Fibroblast of peridontal ligament (primary cell): ENCODE data around the gene APC.
A peak's percentile ranks its signal among the peaks of the same experiment; 100 is the strongest.
"Not testable (repeated sequence)": the region's sequence is repeated elsewhere in the genome, so short reads cannot be mapped to it uniquely, and the experiment has no call there.

Experiments
- DNase-seq: peaks from one replicate; pipeline ENCODE4 v3.0.0-alpha.2; 2010; ENCODE audit errors: extremely low read depth

Gene APC

DNA sequence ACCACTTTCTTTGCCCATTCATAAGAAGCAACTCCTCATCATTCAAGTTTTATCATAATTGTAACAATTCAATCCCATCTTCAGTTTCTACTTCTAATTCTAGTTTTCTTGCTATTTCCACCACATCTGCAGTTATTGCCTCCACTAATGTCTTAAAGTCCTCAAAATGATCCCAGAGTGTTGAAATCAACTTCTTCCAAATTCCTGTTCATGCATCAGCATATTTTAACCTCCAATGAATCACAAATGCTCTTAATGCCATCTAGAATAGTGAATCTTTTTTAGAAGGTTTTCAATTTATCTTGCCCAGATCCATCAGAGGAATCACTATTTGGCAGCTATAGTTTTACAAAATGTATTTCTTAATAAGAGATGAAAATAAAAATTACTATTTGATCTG, 120.2 kb downstream of the APC start:
- peak; percentile 25 for DNase-seq

DNA sequence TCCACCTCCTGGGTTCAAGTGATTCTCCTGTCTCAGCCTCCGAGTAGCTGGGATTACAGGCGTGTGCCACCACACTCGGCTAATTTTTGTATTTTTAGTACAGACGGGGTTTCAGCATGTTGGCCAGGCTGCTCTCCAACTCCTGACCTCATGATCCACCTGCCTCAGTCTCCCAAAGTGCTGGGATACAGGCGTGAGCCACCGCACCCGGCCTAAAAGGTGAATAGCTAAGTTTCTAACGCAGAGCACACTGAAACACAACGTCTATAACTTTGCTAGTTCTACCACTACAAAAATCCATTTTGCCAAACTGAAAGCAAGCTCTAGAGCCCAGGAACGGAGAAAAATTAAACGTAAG, 122.9 kb downstream of the APC start:
- not testable (repeated sequence) for DNase-seq

DNA sequence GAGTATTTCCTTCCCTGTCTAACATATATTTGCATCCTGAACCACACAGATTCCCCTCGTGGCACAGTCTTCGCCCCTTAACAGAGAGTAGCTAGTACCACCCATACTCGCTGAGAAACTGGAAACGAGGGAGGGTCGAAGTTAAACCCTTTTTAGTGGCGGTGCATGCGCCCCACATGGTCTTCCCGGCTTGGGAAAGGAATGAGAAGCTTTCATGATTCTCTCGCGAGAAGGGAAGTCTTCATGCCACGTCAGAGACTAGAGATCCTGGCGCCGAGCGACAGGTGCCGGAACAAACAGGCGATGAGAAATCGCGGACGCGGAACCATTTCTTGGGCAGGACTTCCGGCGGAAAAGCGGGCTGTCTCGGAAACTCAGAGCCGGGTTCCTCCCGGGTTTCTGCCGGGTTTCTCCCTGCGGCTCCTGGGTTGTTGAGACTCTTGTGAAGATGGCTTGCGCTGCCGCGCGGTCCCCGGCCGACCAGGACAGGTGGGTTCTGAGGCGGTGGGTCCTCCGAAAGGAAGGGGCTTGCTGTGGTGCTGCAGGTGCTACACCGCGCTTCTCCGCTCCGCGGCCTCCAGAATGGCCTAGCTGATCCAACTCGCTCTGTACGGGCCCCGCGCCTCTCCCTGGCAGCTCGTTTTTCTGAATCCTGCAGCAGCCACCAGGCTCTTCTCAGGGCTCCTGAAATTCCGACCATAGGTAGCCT, 123.4 kb downstream of the APC start, which contains the start of gene SRP19:
Gene SRP19, plus strand, starts transcription at position 359 of the 709 bp plus-strand sequence. Its CDS starts 90 bp downstream, at position 449.
- peak; percentile 98 for DNase-seq

DNA sequence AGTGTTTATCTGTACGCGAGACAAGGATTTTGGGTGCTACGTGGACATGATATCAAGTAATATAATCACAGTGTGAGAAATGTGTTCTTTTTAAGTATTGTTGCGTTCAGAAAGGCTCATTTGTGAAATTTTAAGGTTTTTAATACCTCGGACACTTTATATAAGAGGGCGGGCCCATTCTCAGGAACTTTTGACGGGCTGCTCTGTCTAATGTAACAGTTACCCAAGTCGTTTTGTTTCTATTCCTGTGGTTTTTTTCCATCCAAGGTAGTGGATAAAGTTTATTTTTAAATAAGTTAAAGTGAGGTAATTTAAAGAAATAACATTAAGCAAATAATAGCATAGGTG, 123.9 kb downstream of the APC start:
- no peak for DNase-seq

DNA sequence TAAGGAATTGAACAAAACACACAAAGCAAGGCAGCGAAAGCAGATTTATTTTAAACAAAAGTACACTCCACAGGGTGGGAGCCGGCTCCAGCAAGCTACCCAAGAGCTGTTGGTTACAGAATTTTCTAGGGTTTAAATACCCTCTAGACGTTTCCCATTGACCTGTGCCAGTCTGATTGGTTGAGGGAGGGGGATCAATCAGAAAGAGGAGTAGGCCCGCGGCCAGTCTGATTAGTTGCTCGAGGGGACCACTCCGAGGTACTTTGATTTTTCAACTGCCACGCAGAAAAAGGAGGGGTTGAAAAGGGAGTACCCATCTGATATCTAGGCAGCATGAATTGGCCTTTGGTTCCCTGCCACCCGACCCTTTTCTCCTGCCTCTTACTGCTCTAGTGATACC, 124.4 kb downstream of the APC start:
- no peak for DNase-seq

DNA sequence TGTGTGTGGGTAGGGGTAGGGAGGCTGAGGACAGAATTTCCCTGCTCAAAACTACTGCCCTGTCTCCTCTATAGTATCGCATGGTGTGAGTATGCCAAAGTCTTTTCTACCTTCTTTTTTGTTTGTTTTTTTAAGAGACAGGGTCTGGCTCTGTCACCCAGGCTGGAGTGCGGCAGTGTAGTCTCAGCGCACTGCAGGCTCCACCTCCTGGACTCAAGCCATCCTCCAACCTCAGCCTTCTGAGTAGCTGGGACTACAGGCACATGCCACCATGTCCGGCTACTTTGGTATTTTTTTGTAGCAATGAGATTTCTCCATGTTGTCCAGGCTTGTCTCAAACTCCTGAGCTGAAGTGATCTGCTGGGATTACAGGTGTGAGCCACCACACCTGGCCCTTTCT, 125.9 kb downstream of the APC start:
- DNase-seq: no peak

DNA sequence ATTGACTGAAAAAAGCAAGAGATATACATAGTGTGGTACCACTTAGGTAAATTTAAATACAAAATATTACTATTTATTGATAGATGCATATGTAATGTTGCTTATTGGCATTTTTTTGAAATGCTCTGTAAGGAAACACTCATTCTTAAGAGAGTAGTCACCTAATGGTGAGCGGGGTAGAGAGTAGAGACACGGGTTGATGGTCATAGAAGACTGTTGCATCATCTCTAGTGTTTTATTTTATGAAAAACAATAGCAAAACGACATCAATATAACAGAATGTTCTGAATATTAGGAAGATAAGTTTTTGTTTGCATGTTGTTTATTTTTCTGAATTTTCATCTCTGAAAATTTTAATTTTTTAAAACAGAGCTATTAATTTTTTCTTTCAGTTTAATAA, 127.4 kb downstream of the APC start:
- no peak for DNase-seq

DNA sequence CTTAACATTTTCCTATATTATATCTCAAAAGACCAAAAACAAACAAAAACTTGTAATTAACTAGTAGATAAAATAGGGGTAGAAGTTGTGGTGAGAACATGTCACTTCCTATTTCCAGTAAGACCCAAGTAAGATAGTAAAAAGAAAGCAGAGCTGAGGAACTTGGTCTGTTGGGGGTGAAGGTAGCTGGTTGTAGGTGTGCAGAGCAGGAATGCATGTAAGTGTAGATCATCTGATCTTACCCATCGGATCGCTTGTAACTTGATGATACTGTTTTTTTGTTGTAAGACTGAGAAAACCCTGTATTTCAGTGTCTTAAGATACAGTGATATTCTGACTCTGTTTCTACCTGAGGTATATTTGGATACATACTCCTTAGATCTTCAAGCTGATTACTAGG, 129.1 kb downstream of the APC start:
- DNase-seq: no peak

DNA sequence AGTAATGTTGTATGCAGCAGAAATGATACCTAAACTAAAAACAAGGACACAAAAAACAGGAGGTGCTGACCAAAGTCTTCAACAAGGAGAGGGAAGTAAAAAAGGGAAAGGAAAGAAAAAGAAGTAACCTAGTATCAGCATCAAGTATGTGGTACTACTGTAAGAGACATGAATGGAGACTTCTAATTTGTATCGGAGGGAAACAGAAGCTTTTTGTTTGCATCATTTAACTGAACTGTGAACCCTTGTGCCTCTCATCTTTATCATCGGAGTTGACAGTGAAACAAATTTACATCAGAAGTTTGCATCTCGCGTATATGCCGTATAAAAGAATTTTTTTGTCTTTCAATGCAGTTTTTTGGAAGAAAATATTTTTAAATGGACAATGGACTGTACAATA, 129.7 kb downstream of the APC start:
- no peak for DNase-seq

DNA sequence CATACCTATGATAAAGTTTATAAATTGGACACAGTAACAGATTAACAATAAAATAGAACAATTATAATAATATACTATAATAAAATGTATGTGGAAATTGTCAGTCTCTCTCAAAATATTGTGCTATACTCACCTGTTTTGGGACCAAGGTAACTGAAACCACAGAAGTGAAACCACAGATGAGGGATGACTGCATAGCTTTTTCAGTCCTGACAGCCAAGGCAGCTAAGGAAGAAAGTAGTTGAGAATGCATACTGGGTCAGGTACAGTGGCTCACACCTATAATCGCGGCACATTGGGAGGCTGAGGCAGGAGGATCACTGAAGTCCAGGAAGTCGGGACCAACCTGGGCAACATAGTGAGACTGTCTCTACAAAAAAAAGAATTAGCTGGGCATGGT, 132.3 kb downstream of the APC start:
- no peak for DNase-seq

DNA sequence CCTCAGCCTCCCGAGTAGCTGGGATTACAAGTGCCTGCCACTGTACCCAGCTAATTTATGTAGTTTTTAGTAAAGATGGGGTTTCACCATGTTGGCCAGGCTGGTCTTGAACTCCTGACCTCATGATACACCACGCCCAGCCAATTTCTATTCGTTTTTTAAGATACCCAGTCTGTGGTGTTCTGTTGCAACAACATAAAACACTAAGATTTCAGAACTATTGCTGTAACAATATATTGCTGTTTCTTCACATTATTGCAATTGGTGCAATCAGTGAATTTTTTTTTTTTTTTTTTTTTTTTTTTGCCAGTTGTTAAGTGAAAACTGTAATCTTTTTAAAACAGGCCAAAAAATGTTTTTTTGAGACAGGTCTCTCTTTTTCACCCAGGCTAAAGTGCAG, 133.3 kb downstream of the APC start:
- peak; percentile 46 for DNase-seq

DNA sequence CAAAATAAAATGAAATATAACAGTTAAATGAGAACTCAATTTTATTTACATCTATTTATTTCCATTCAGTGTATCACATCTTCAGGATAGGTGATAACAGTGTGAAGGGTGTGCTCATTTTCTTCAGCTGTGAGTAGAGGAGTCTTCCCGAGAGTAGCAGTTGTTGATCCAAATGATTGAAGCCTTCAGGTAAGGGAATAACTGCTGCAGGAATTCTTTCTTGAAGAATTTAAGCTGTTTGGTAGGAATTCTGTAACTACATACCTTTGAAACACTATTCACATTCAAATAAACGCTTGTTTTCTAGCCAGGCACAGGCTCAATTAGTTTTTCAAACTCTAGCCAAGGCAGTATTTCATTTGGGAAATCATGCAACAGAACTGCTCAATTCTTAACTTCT, 138.7 kb downstream of the APC start:
- DNase-seq: no peak

DNA sequence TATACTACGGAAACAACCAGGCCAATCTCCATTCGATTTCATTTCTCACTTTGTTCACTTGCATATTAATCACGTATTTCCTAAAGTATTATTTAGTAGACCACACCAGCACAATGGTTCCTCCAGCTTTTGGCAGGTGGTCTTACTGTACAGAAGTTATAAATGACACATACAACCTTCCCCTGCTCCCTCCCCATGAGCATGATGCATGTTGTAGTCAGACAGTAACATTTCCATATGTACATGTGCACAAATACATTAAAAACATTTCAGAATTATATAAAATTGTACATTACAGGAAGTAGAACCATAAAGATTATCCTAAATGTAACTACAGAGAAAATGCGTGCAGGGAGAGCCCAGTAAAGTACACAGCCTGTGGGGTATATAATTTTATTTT, 140.4 kb downstream of the APC start:
- no peak for DNase-seq

DNA sequence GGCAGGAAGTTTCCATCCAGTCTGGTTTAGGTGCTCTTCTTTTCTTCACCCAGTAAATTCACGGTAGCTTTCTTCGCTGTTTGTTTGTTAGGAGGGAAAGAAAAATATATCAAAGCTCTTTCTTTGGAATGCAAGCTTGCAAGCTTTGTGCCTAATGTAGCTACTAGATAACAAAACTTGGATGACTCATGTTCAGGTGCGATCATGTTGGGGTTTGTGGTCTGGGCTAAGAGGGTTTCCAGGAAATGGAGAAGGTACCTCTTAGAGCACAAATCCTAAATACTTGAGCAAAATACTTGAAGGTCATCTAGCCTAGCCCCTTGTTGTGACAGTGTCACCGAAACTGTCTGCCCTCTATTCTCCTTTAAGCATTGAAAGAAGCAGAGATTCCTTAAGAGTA, 141.1 kb downstream of the APC start:
- no peak for DNase-seq

DNA sequence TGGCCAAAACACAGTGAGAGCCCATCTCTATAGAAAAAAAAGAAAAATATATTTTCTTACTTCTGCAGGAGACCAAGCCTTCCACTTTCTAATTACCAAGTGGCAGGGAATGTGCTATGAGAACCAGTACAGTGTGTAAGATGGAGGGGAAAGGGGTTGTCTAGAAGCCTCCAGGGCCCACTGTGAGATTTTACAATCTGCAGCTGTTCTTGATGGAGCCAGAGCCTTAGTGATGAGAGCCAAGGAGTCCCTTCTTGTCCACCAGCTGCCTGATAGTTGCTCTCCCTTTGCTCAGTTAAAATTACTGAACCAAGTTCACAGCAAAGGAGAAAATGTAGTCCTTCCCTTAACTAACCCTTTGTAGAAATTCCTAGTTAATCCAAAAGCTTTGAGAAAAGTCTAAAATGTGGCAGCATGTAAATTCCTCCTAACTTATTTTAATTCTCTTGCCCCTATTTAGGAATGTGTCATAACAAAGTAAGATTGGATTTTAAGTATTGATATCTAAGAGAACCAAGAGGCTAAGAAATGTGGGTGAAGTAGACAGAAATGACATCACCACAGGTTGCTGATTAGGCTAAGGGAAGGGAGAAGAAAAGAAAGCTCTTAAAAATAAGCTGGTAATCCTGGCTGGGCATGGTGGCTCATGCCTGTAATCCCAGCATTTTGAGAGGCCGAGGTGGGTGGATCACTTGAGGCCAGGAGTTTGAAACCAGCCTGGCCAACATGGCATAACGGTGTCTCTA, 142.7 kb downstream of the APC start:
- no peak for DNase-seq

DNA sequence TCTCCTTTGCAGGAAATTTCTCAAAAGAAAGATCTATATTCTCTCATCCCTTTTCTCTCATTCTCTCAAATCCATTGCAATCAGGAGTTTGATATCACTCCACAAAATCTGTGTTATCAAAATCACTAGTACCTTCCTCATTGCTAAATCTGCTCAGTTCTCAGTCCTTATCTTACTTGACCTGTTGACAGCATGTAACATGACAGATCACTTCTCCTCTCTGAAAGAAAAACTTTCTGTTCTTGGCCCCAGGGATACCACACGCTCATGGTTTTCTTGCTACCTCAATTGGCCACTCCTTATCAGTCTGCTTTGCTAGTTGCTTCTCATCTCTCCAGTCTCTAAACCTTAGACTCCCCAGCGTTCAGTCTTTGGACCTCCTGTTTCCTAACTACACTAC, 145.5 kb downstream of the APC start:
- no peak for DNase-seq

DNA sequence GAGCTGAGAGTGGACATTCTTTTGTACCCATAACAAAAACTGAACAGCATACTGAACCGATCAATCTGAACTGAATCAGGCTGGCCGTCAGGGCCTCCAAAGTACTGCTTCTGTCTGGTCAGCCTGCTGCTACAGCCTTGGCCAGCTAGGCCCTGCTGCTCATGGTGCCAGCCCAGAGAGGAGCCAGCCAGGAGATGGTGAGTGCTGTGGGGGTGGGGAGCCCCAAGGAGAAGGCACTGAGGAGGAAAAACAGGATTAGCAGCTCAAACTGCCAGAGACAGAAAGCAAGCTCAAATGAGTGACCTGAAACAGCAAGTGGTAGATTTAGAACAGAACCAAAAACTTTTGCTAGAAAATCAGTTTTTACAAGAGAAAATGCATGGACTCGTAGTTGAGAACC, 147.3 kb downstream of the APC start:
- DNase-seq: no peak

DNA sequence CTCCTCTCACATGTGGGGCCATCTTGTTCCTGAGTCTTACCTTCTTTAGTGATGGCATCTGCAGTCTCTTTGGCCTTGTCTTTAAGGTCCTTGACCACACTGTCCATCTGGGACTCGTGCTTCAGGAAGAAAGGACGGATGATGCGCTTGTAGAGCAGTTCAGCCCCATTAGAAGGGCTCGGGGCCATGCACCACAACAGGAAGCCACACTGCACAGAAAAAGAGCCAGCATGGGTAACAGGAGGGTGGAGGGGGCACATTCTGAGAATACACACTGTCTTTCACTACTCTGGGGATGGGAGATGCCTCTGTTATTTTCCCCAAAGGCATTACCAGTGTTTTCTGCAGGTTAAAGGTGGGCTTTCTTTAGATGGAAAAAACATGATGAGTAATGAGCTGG, 149.3 kb downstream of the APC start:
- DNase-seq: no peak

DNA sequence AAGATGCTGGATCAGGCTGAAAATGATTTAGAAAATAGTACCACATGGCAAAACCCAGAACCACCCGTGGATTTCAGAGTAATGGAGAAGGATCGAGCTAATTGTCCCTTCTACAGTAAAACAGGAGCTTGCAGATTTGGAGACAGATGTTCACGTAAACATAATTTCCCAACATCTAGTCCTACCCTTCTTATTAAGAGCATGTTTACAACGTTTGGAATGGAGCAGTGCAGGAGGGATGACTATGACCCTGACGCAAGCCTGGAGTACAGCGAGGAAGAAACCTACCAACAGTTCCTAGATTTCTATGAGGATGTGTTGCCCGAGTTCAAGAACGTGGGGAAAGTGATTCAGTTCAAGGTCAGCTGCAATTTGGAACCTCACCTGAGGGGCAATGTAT, 154.4 kb downstream of the APC start:
- not testable (repeated sequence) for DNase-seq

DNA sequence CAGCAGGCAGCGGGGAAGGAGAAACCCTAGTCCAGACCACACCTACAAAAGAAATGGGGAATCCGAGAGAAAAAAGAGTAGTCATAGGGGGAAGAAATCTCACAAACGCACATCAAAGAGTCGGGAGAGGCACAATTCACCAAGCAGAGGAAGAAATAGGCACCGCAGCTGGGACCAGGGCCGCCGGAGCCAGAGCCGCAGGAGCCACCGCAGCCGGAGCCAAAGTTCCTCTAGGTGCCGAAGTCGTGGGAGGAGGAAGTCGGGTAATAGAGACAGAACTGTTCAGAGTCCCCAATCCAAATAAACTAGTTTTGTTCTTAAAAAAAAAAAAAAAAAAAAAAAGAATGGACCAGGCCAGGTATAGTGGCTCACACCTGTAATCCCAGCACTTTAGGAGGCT, 155.1 kb downstream of the APC start:
- DNase-seq: no peak

DNA sequence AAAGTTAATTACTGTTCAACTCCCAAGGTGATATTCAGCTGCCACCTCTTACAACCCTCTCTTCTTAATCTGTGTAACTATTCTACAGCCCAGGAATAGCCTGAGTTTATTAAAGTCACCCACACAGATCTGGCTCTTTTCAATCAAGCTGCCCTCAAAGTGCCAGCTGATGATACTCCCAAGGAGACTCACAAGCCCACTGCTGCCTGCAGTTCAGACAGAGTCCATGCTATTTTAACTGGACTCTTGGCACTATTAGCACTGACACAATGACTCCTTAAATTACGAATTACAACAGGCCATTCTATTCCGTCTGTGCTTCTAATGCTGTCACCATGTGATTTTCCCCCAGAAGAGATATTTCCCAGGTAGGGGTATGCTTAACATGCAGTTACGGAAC, 158.0 kb downstream of the APC start:
- no peak for DNase-seq
